ENCODE data around the gene FTSJ3. TPM values are rescaled to one million over a fixed set of nuclear protein-coding genes. Genes with fewer than 3 reads are reported as not detected.

Gene FTSJ3
- total RNA-seq, 1 experiment from 2014 or later, result 80.3 TPM

GRCh38 chr17:63774969-63775265, 52.5 kb downstream of the FTSJ3 start:
- Histone ChIP-seq H2BK120ac (ENCODE audit: low read depth, low read length, poor library complexity, severe bottlenecking) (no peak overlapping the region), H3K56ac (ENCODE audit: insufficient read length, low read depth, low read length) (no peak overlapping the region), H2BK5ac (ENCODE audit: insufficient read length, low read length) (no peak overlapping the region), H3K4me1 (ENCODE audit: insufficient read depth, low read length) (no peaks in the 10 kb centered on the region; the same call in 1 of the 2 replicates), H2AFZ (ENCODE audit: low read length) (no peak overlapping the region), H2BK12ac (ENCODE audit: insufficient read length, low read depth, low read length) (no peak overlapping the region), H4K20me1 (ENCODE audit: control insufficient read depth, insufficient read depth, insufficient read length) (no peaks in the 10 kb centered on the region), H2BK15ac (ENCODE audit: low read depth, low read length) (no peak overlapping the region), H3K23ac (ENCODE audit: insufficient read length, low read depth, low read length) (no peak overlapping the region), H3K27me3 (ENCODE audit: insufficient read depth, low read length) (no peaks in the 10 kb centered on the region), H2AK5ac (ENCODE audit: insufficient read length, low read length) (no peak overlapping the region), H4K91ac (ENCODE audit: insufficient read length, low read depth, low read length) (no peak overlapping the region), H3K4me2 (ENCODE audit: insufficient read depth, insufficient read length, low read length) (peak overlapping the region; percentile 95), H2BK20ac (ENCODE audit: low read depth, low read length, poor library complexity, severe bottlenecking) (no peak overlapping the region), H3K79me2 (ENCODE audit: insufficient read depth, low read length) (peaks cover 71% of the 10 kb centered on the region), H3K14ac (ENCODE audit: insufficient read depth, low read length) (no peak overlapping the region; the same call in 1 of the 2 replicates), H3T11ph (ENCODE audit: low read length) (no peak overlapping the region), H4K5ac (ENCODE audit: insufficient read length, low read depth, low read length) (no peak overlapping the region), H3K9me3 (ENCODE audit: control insufficient read depth, low read depth, low read length) (no peaks in the 10 kb centered on the region), H3K18ac (ENCODE audit: insufficient read length, low read depth, low read length) (no peak overlapping the region), H3K79me1 (ENCODE audit: insufficient read depth, low read depth, low read length, poor library complexity, severe bottlenecking) (no peaks in the 10 kb centered on the region), H3K27ac (ENCODE audit: insufficient read length, low read depth, low read length) (no peak overlapping the region), H3K23me2 (ENCODE audit: insufficient read length, low read depth, low read length, poor library complexity, severe bottlenecking) (peaks cover 9% of the 10 kb centered on the region), H3K9ac (ENCODE audit: extremely low read depth, insufficient read length, low read length) (peak overlapping the region; percentile 86), H3K4ac (ENCODE audit: low read depth, low read length) (no peak overlapping the region), H4K8ac (replicated peaks; ENCODE audit: insufficient read length, low read depth, low read length) (no peak overlapping the region)
- H3K4me3 Mint-ChIP-seq, result peak overlapping the region; percentile 99 to 100
- DNase-seq, result no peak
- H3K27me3 Mint-ChIP-seq (ENCODE audit: low read depth), result no peaks in the 10 kb centered on the region
- H3K27ac Mint-ChIP-seq, result peak overlapping the region; percentile 100
- peaks cover 18 to 22% of the 10 kb centered on the region in 2 experiments for H3K4me1 Mint-ChIP-seq
- peaks cover 34 to 48% (median 41%) of the 10 kb centered on the region in 3 experiments for H3K36me3 Mint-ChIP-seq (ENCODE audit: insufficient read depth in 1 of 3, low read depth in 3 of 3)
- TF ChIP-seq, protein P1, sequence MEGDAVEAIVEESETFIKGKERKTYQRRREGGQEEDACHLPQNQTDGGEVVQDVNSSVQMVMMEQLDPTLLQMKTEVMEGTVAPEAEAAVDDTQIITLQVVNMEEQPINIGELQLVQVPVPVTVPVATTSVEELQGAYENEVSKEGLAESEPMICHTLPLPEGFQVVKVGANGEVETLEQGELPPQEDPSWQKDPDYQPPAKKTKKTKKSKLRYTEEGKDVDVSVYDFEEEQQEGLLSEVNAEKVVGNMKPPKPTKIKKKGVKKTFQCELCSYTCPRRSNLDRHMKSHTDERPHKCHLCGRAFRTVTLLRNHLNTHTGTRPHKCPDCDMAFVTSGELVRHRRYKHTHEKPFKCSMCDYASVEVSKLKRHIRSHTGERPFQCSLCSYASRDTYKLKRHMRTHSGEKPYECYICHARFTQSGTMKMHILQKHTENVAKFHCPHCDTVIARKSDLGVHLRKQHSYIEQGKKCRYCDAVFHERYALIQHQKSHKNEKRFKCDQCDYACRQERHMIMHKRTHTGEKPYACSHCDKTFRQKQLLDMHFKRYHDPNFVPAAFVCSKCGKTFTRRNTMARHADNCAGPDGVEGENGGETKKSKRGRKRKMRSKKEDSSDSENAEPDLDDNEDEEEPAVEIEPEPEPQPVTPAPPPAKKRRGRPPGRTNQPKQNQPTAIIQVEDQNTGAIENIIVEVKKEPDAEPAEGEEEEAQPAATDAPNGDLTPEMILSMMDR (conservative IDR thresholded peaks at IDR 0.05), result no peak
- WGBS (ENCODE audit: extremely low coverage, insufficient read length, low lambda C conversion rate), result no CpG with 5 or more reads among the region's 4 CpGs
- no peaks in the 10 kb centered on the region for H3K9me3 Mint-ChIP-seq
